K562 (cell line): Measurements from ENCODE around the gene ARL8A. TPM values are rescaled to one million over a fixed set of nuclear protein-coding genes. Genes with fewer than 3 reads are reported as not detected.

Source experiments
- ATAC-seq: fragments of 200-7000 bp; cut with Tn5 transposase; 3 replicates; pipeline ENCODE4 v1.9.1; 2020; ENCODE audit warnings: moderate library complexity
- BruUV-seq: library from RNA; stranded (reverse); fragments of 400-500 nt; replicated peaks from 2 replicates; lab custom pipeline; 2021; lab: Mats Ljungman, UMichigan
- CTCF ChIA-PET: fragments of 300-600 bp; formaldehyde crosslinking; extraction: SDS; loops from one replicate; lab custom pipeline; 2021; ENCODE audit warnings: low intra/inter-chr PET ratio; lab: Yijun Ruan, JAX
- POLR2A ChIA-PET: fragments of 300-600, 350-650 bp; sonication (Branson Sonifier 250); formaldehyde crosslinking; extraction: SDS; loops from one replicate; lab custom pipeline; 2021; ENCODE audit warnings: antibody characterized with exemption, inconsistent platforms; lab: Yijun Ruan, JAX
- DNase-seq, 4 experiments: peaks; one replicate each; pipeline versions ENCODE4 v3.0.0 to v3.0.0-alpha.2; 2011 to 2018; ENCODE audit warnings: low spot score in 3 of 4, mixed read lengths in 3 of 4; ENCODE audit errors: extremely low read depth in 1 of 4
- FAIRE-seq: peaks from 2 replicates; lab custom pipeline; 2011; peaks lifted over from hg19 to GRCh38; lab: Jason Lieb, UNC
- H2AFZ ChIP-seq: 2 replicates; pipeline ENCODE4 v1.6.0; 2011; ENCODE audit warnings: low read depth, low read length, control low read depth, inconsistent platforms
- H3K27ac ChIP-seq: fragments of 200-600 bp; 3 replicates; pipeline ENCODE4 v1.8.0; 2011; ENCODE audit warnings: low read depth, mild to moderate bottlenecking, control low read depth, inconsistent platforms, low read length, moderate library complexity, mixed read lengths; ENCODE audit errors: extremely low read depth
- H3K27me3 ChIP-seq, 2 experiments: fragments of 300-600 bp in 1 of 2; 2 replicates in 1 of 2; 3 replicates in 1 of 2; pipeline versions ENCODE4 v1.6.0 to v1.8.0; 2011; ENCODE audit warnings: inconsistent platforms in 2 of 2, low read length in 2 of 2, mild to moderate bottlenecking in 1 of 2, mixed read lengths in 1 of 2, moderate library complexity in 1 of 2; ENCODE audit not compliant: control insufficient read depth in 2 of 2, insufficient read depth in 2 of 2
- H3K36me3 ChIP-seq: fragments of 300-600 bp; 3 replicates; pipeline ENCODE4 v1.8.0; 2011; ENCODE audit warnings: mild to moderate bottlenecking, low read length, inconsistent platforms; ENCODE audit not compliant: control insufficient read depth, insufficient read depth
- H3K4me1 ChIP-seq, 2 experiments: fragments of 200-600 bp in 1 of 2; replicated peaks in 1 of 2; 2 replicates in 1 of 2; 3 replicates in 1 of 2; pipeline versions ENCODE4 v1.5.1 to v1.8.0; 2011; ENCODE audit warnings: inconsistent platforms in 2 of 2, low read length in 2 of 2, mild to moderate bottlenecking in 1 of 2, mixed read lengths in 1 of 2, moderate library complexity in 1 of 2; ENCODE audit not compliant: control insufficient read depth in 2 of 2, insufficient read depth in 2 of 2
- H3K4me2 ChIP-seq: 2 replicates; pipeline ENCODE4 v1.6.1; 2011; ENCODE audit warnings: low read length, control low read depth, inconsistent platforms, mixed read lengths; ENCODE audit not compliant: insufficient read depth
- H3K4me3 ChIP-seq: fragments of 200-600 bp; sonication (generic), shearing (Covaris generic); 2 replicates; pipeline ENCODE4 v1.5.1; 2016; ENCODE audit warnings: control low read depth, inconsistent platforms
- H3K79me2 ChIP-seq: fragments of 200-600 bp; 3 replicates; pipeline ENCODE4 v1.8.0; 2011; ENCODE audit warnings: low read length, inconsistent platforms; ENCODE audit not compliant: control insufficient read depth, insufficient read depth
- H3K9ac ChIP-seq, 2 experiments: 2 replicates each; pipeline versions ENCODE4 v1.6.0 to v1.6.1; 2011; ENCODE audit warnings: low read depth in 2 of 2, low read length in 2 of 2, control low read depth in 1 of 2, inconsistent platforms in 1 of 2, mild to moderate bottlenecking in 1 of 2, mixed read lengths in 1 of 2; ENCODE audit not compliant: insufficient read depth in 1 of 2
- H3K9me1 ChIP-seq: one replicate; pipeline ENCODE4 v1.6.0; 2011; ENCODE audit warnings: inconsistent platforms, mild to moderate bottlenecking, low read length, moderate library complexity; ENCODE audit not compliant: control insufficient read depth, insufficient read depth
- H3K9me3 ChIP-seq: replicated peaks from 2 replicates; pipeline ENCODE4 v1.5.1; 2011; ENCODE audit warnings: low read depth, low read length, inconsistent platforms; ENCODE audit not compliant: control insufficient read depth, insufficient read depth
- H4K20me1 ChIP-seq: replicated peaks from 2 replicates; pipeline ENCODE4 v1.6.1; 2011; ENCODE audit warnings: low read length, inconsistent platforms, mixed read lengths; ENCODE audit not compliant: control insufficient read depth, insufficient read depth
- ERF ChIP-seq: fragments of 450-650 bp; formaldehyde crosslinking; IDR thresholded peaks from 2 replicates; pipeline ENCODE4 v1.4.0; 2020; ENCODE audit warnings: mild to moderate bottlenecking, mixed read lengths
- PRPF4 ChIP-seq: fragments of 200-400 bp; formaldehyde crosslinking; IDR thresholded peaks from one replicate; pipeline ENCODE4 v1.6.1; 2017; ENCODE audit warnings: low read length, low read depth, mild to moderate bottlenecking; ENCODE audit not compliant: insufficient read depth, poor library complexity, severe bottlenecking
- TCF3 ChIP-seq: sonication (generic); formaldehyde crosslinking; IDR thresholded peaks from 2 replicates; pipeline ENCODE4 v1.4.0; 2020; ENCODE audit warnings: mild to moderate bottlenecking, missing genetic modification reagents
- ZNF121 ChIP-seq: sonication (generic); formaldehyde crosslinking; conservative IDR thresholded peaks from 2 replicates; pipeline ENCODE4 v1.8.0; 2022; ENCODE audit warnings: missing genetic modification reagents
- ZNF282 ChIP-seq: sonication (generic); formaldehyde crosslinking; IDR thresholded peaks from 2 replicates; pipeline ENCODE4 v1.8.1; 2023; ENCODE audit warnings: missing genetic modification reagents
- WGBS: fragments of 100-300 bp; shearing (Covaris generic); methylation state at CpG from one replicate; pipeline ENCODE4 v1.1.6; 2016; ENCODE audit warnings: low coverage, mixed read lengths; ENCODE audit not compliant: insufficient coverage; ENCODE audit errors: missing lambda C conversion rate; 5-methylcytosine and 5-hydroxymethylcytosine counted together
- in situ Hi-C: fragments of 300-500 bp; cut with MboI; formaldehyde crosslinking; loops from 4 replicates; pipeline ENCODE4 v1.15.0; 2018; ENCODE audit warnings: inconsistent platforms, mixed read lengths
- intact Hi-C: fragments of 100-400 bp; cut with micrococcal nuclease; formaldehyde crosslinking; loops from 2 replicates; pipeline ENCODE4 v1.14.2; 2022
- polyA plus RNA-seq, 8 experiments: library from polyadenylated mRNA; depleted of rRNA in 4 of 8; stranded (reverse) in 5 of 8; unstranded in 3 of 8; fragments of >200 nt; fragmentation: Nextera tagmentation in 2 of 8; fragmentation: Illumina TruSeq in 1 of 8; extraction: Ambion mirVana in 2 of 8; extraction: Trizol in 1 of 8; gene quantifications; 2 replicates each; pipeline versions ENCODE4 v1.2.1 to v1.2.3, GENCODE V29; 2011 to 2014; ENCODE audit warnings: inconsistent platforms in 1 of 8, missing spikeins in 1 of 8
- total RNA-seq, 7 experiments: library from RNA; depleted of rRNA in 6 of 7; stranded (reverse); fragments of >200 nt in 6 of 7; fragmentation: Illumina TruSeq in 2 of 7; extraction: Trizol in 2 of 7; gene quantifications; 2 replicates each; pipeline versions ENCODE4 v1.2.1 to v1.2.3, GENCODE V29; 2011 to 2021; ENCODE audit warnings: low replicate concordance in 1 of 7
- TF ChIP-seq, protein P1 (sequence below): sonication (generic); formaldehyde crosslinking; IDR thresholded peaks from 2 replicates; pipeline ENCODE4 v1.8.0; 2023; ENCODE audit warnings: missing genetic modification reagents, mild to moderate bottlenecking, borderline replicate concordance
- TF ChIP-seq, protein P2 (sequence below), 3 experiments: fragments of 200-800 bp in 1 of 3; sonication (Bioruptor generic) in 1 of 3; sonication (generic) in 1 of 3; formaldehyde crosslinking in 1 of 3; IDR thresholded peaks; 2 replicates each; pipeline versions ENCODE4 v1.6.1 to v1.8.0; 2016 to 2022; ENCODE audit warnings: mild to moderate bottlenecking in 2 of 3, missing compliant biosample characterization in 2 of 3, missing genetic modification characterization in 2 of 3, missing genetic modification reagents in 1 of 3
- TF ChIP-seq, protein P3 (sequence below): fragments of 450-650 bp; IDR thresholded peaks from 2 replicates; pipeline ENCODE4 v1.6.1; 2017; ENCODE audit warnings: mild to moderate bottlenecking, moderate library complexity
- TF ChIP-seq, protein P4 (sequence below): sonication (generic); formaldehyde crosslinking; IDR thresholded peaks from 2 replicates; pipeline ENCODE4 v1.4.0; 2020; ENCODE audit warnings: mild to moderate bottlenecking, missing genetic modification reagents

ARL8A gene
- total and polyA plus RNA-seq, 9 of the 15 experiments (the other 6 are each of a cell fraction or from before 2014, with no cell fraction given), result 0.17 to 27.3 (median 15.6) TPM

DNA sequence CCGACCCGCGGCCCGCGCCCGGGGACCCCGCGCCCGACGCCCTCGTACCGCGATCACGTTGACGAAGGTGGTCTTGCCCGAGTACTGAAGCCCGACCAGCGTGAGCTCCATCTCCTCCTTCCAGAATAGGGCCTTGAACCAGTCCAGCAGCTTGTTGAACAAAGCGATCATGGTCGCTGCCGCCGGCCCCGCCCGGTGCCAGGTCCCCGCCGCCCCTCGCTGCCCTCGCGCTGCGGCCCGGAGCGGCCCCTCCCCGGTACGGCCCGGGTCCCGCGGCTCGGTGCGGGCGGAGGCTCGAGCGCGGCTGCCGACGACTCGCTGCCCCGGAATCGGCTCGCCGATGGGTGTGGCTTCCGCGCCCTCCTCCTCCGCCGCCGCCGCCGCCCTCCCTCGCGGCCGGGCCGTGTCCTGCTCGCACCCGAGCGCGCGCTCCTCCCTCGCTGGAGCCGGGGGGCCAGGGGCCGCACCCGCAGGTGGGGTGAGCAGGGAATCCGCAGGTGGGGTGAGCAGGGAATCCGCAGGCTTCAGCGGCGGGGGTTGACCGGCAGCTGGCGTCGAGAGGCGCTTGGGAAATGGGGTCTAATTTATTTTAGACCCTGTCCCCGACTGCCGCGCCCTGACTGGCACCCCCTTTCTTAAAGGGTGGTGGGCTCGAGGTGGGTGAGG is at the start of gene ARL8A (continued):
- TF ChIP-seq, protein P1, sequence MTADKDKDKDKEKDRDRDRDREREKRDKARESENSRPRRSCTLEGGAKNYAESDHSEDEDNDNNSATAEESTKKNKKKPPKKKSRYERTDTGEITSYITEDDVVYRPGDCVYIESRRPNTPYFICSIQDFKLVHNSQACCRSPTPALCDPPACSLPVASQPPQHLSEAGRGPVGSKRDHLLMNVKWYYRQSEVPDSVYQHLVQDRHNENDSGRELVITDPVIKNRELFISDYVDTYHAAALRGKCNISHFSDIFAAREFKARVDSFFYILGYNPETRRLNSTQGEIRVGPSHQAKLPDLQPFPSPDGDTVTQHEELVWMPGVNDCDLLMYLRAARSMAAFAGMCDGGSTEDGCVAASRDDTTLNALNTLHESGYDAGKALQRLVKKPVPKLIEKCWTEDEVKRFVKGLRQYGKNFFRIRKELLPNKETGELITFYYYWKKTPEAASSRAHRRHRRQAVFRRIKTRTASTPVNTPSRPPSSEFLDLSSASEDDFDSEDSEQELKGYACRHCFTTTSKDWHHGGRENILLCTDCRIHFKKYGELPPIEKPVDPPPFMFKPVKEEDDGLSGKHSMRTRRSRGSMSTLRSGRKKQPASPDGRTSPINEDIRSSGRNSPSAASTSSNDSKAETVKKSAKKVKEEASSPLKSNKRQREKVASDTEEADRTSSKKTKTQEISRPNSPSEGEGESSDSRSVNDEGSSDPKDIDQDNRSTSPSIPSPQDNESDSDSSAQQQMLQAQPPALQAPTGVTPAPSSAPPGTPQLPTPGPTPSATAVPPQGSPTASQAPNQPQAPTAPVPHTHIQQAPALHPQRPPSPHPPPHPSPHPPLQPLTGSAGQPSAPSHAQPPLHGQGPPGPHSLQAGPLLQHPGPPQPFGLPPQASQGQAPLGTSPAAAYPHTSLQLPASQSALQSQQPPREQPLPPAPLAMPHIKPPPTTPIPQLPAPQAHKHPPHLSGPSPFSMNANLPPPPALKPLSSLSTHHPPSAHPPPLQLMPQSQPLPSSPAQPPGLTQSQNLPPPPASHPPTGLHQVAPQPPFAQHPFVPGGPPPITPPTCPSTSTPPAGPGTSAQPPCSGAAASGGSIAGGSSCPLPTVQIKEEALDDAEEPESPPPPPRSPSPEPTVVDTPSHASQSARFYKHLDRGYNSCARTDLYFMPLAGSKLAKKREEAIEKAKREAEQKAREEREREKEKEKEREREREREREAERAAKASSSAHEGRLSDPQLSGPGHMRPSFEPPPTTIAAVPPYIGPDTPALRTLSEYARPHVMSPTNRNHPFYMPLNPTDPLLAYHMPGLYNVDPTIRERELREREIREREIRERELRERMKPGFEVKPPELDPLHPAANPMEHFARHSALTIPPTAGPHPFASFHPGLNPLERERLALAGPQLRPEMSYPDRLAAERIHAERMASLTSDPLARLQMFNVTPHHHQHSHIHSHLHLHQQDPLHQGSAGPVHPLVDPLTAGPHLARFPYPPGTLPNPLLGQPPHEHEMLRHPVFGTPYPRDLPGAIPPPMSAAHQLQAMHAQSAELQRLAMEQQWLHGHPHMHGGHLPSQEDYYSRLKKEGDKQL, result no peak
- TF ChIP-seq PRPF4, result no peak
- no peak for TF ChIP-seq ERF (CRISPR knock-in tag)

DNA sequence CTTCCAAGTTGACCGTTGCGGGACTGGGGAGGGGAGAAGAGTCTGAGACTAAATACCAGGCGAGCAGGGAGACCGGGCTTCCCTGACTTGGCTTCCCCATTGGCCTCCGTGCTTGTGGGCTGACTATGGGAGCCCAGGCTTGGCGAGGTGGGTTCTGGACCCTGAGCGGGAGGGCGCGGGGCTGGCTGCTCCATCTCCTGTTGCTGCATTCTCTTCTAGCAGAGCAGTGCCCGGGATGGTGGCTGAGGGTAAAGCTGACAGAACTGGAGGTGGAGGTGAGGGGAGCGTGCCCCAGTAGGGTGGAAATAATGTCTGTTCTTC is 49.8 kb upstream of the ARL8A start:
- no peak overlapping the region for H3K4me3 ChIP-seq
- H3K27me3 ChIP-seq, result peaks cover 14 to 46% of the 10 kb centered on the region in 2 experiments; a peak in 4 of 5 replicates
- no TSS peak for BruUV-seq
- FAIRE-seq (no peak), ATAC-seq (no peak), DNase-seq (no peak)
- no peak overlapping the region for H3K27ac ChIP-seq
- H3K79me2 ChIP-seq, result no peaks in the 10 kb centered on the region
- H3K36me3 ChIP-seq, result no peaks in the 10 kb centered on the region
- peaks cover 3% of the 10 kb centered on the region for H3K9me1 ChIP-seq
- H2AFZ ChIP-seq, result no peak overlapping the region
- intact Hi-C loops (no loop called here), in situ Hi-C loops (no loop called here)
- 4% methylated on average over 11 of the region's 11 CpGs for WGBS
- no peak overlapping the region for H3K4me2 ChIP-seq
- peaks cover 7% of the 10 kb centered on the region; the same call in 1 of the 2 replicates for H4K20me1 ChIP-seq
- H3K9me3 ChIP-seq, result no peaks in the 10 kb centered on the region
- POLR2A ChIA-PET, result no interaction called here
- CTCF ChIA-PET, result no interaction called here
- peaks cover 2 to 17% of the 10 kb centered on the region in 2 experiments; a peak in 4 of 5 replicates for H3K4me1 ChIP-seq
- H3K9ac ChIP-seq, result no peak overlapping the region
- TF ChIP-seq TCF3, result no peak
- TF ChIP-seq, protein P2, sequence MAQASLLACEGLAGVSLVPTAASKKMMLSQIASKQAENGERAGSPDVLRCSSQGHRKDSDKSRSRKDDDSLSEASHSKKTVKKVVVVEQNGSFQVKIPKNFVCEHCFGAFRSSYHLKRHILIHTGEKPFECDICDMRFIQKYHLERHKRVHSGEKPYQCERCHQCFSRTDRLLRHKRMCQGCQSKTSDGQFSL (CRISPR knock-in tag; IDR thresholded peaks at IDR 0.05), result no peak
- TF ChIP-seq, protein P2 (tag; IDR thresholded peaks at IDR 0.05), result no peak
- TF ChIP-seq, protein P3, sequence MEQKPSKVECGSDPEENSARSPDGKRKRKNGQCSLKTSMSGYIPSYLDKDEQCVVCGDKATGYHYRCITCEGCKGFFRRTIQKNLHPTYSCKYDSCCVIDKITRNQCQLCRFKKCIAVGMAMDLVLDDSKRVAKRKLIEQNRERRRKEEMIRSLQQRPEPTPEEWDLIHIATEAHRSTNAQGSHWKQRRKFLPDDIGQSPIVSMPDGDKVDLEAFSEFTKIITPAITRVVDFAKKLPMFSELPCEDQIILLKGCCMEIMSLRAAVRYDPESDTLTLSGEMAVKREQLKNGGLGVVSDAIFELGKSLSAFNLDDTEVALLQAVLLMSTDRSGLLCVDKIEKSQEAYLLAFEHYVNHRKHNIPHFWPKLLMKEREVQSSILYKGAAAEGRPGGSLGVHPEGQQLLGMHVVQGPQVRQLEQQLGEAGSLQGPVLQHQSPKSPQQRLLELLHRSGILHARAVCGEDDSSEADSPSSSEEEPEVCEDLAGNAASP, result no peak
- TF ChIP-seq, protein P4, sequence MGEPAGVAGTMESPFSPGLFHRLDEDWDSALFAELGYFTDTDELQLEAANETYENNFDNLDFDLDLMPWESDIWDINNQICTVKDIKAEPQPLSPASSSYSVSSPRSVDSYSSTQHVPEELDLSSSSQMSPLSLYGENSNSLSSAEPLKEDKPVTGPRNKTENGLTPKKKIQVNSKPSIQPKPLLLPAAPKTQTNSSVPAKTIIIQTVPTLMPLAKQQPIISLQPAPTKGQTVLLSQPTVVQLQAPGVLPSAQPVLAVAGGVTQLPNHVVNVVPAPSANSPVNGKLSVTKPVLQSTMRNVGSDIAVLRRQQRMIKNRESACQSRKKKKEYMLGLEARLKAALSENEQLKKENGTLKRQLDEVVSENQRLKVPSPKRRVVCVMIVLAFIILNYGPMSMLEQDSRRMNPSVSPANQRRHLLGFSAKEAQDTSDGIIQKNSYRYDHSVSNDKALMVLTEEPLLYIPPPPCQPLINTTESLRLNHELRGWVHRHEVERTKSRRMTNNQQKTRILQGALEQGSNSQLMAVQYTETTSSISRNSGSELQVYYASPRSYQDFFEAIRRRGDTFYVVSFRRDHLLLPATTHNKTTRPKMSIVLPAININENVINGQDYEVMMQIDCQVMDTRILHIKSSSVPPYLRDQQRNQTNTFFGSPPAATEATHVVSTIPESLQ, result no peak
- TF ChIP-seq ZNF282, result no peak
- no peak for TF ChIP-seq ZNF121 (CRISPR knock-in tag)
